H1 (cell line): ENCODE measurements around the gene CAPN9.
"Not testable (repeated sequence)": the region's sequence is repeated elsewhere in the genome, so short reads cannot be mapped to it uniquely, and the experiment has no call there.

ENCODE experiments used
- EP300 ChIP-seq, 2 experiments: IDR thresholded peaks; 1 replicate in 1 of 2; 2 replicates in 1 of 2; pipeline ENCODE4 v1.6.1; 2011 to 2012; ENCODE audit warnings: low read depth in 2 of 2, low read length in 2 of 2, mild to moderate bottlenecking in 2 of 2, borderline replicate concordance in 1 of 2, inconsistent platforms in 1 of 2, moderate library complexity in 1 of 2
- SIX5 ChIP-seq: IDR thresholded peaks from 2 replicates; pipeline ENCODE4 v1.6.1; 2011; ENCODE audit warnings: mild to moderate bottlenecking, low read depth, low read length
- YY1 ChIP-seq: IDR thresholded peaks from 2 replicates; pipeline ENCODE4 v1.6.1; 2011; ENCODE audit warnings: low read depth, mild to moderate bottlenecking, low read length
- TF ChIP-seq, protein P1 (sequence below): IDR thresholded peaks from 2 replicates; pipeline ENCODE4 v1.6.1; 2012; ENCODE audit warnings: inconsistent platforms

DNA sequence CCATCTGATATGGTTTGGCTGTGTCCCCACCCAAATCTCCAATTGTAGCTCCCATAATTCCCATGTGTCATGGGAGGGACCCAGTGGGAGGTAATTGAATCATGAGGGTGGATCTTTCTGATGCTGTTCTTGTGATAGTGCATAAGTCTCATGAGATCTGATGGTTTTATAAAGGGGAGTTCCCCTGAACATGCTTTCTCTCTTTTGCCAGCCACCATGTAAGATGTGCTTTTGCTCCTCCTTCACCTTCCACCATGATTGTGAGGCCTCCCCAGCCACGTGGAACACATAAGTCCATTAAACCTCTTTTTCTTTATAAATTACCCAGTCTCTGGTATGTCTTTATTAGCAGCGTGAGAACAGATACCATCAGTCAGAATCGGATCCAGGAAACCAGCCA lies 30.7 kb upstream of the CAPN9 start:
- TF ChIP-seq, protein P1, sequence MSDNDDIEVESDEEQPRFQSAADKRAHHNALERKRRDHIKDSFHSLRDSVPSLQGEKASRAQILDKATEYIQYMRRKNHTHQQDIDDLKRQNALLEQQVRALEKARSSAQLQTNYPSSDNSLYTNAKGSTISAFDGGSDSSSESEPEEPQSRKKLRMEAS = not testable (repeated sequence)
- TF ChIP-seq SIX5; YY1; EP300 (IDR thresholded peaks at IDR 0.05; ENCODE audit: borderline replicate concordance in 1 of 2, low read depth in 2 of 2, low read length in 2 of 2): not testable (repeated sequence)
